Ovary (tissue), 9 donors: Measurements from ENCODE around the gene NFIB. TPM values are rescaled to one million over a fixed set of nuclear protein-coding genes. Genes with fewer than 3 reads are reported as not detected.

Experiments used
- DNase-seq, 5 donors: peaks; one replicate each; pipeline ENCODE4 v3.0.0-alpha.2; 2019 to 2020
- H3K27ac ChIP-seq, 2 donors: fragments of 200-600 bp; one replicate each; pipeline versions ENCODE4 v1.5.1 to v1.8.0; 2019 to 2022
- H3K27me3 ChIP-seq: fragments of 200-600 bp; one replicate; pipeline ENCODE4 v1.8.0; 2022
- H3K36me3 ChIP-seq: fragments of 200-600 bp; sonication (generic); one replicate; pipeline ENCODE4 v1.5.1; 2019
- H3K4me1 ChIP-seq: one replicate; pipeline ENCODE4 v1.8.1; 2013; ENCODE audit warnings: mild to moderate bottlenecking, moderate library complexity; ENCODE audit not compliant: insufficient read depth
- H3K4me3 ChIP-seq: fragments of 200-600 bp; sonication (generic); one replicate; pipeline ENCODE4 v1.5.1; 2017
- H3K9me3 ChIP-seq, 2 donors: fragments of 200-600 bp in 1 of 2; sonication (generic) in 1 of 2; one replicate each; pipeline versions ENCODE4 v1.5.1 to v1.8.1; 2013 to 2019; ENCODE audit warnings: mild to moderate bottlenecking in 1 of 2, moderate library complexity in 1 of 2
- CTCF ChIP-seq, 3 donors: fragments of 450-650 bp in 2 of 3; fragments of 200-600 bp in 1 of 3; IDR thresholded peaks; one replicate each; pipeline versions ENCODE4 v1.5.1 to v1.8.0; 2016 to 2022; ENCODE audit warnings: antibody characterized with exemption in 3 of 3, mild to moderate bottlenecking in 1 of 3
- EP300 ChIP-seq: sonication (generic); formaldehyde crosslinking; IDR thresholded peaks from one replicate; pipeline ENCODE4 v1.6.1; 2017; ENCODE audit warnings: antibody characterized with exemption
- POLR2A ChIP-seq: fragments of 450-650 bp; IDR thresholded peaks from one replicate; pipeline ENCODE4 v1.6.1; 2017; ENCODE audit warnings: antibody characterized with exemption, mild to moderate bottlenecking, moderate library complexity
- WGBS, 3 donors: extraction: QIAGEN DNeasy Blood & Tissue Kit in 1 of 3; methylation state at CpG; one replicate each; pipeline versions ENCODE4 v1.1.5 to v1.1.7; 2013 to 2017; 5-methylcytosine and 5-hydroxymethylcytosine counted together
- intact Hi-C, 4 donors: fragments of 100-400 bp; cut with DNase I; formaldehyde crosslinking; loops; one replicate each; pipeline versions ENCODE4 v1.11.0 to v1.15.1; 2022 to 2023
- polyA plus RNA-seq, 2 donors: library from polyadenylated mRNA; stranded (reverse); fragments of 200-250 nt in 1 of 2; fragments of 350-450 nt in 1 of 2; fragmentation: Illumina TruSeq in 1 of 2; extraction: RNeasy Lipid Tissue Mini Kit (QIAGEN cat#74804) in 1 of 2; gene quantifications; one replicate each; pipeline ENCODE4 v1.2.3, GENCODE V29; 2013 to 2014
- total RNA-seq, 7 donors: library from RNA; depleted of rRNA in 2 of 7; stranded (reverse); fragments of >200 nt in 2 of 7; fragmentation: NEBNext Ultra II Directional in 3 of 7; extraction: Animal tissue kit (Norgen Biotek cat#: 25700) in 3 of 7; gene quantifications; one replicate each; pipeline versions ENCODE4 v1.1.0 to v1.2.4, GENCODE V29; 2016 to 2023
- donor health status: DM: no; HTN: no; CAD: no; lungs with moderate emphysema.
- donor health status: DM: no; HTN: no; CAD: no.
- donor health status: Bipolar disorder and iron deficiency.
- donor health status: DM: yes; HTN: yes; CAD: no.
- donor health status: DM: no; HTN: no; CAD: no.
- donor health status: DM: yes; HTN: yes; CAD: no.

NFIB gene
- total and polyA plus RNA-seq, 9 donors = 8.7 to 111 (median 53.2) TPM

GRCh38 chr9:14270358-14271092, 43.4 kb downstream of the NFIB start:
- TF ChIP-seq CTCF (IDR thresholded peaks at IDR 0.05) (no peak), POLR2A (no peak), EP300 (no peak)
- Histone ChIP-seq H3K27me3 (no peaks in the 10 kb centered on the region), H3K9me3 (no peaks in the 10 kb centered on the region), H3K27ac (no peak overlapping the region), H3K4me3 (no peak overlapping the region), H3K36me3 (no peaks in the 10 kb centered on the region), H3K4me1 (peaks cover 9% of the 10 kb centered on the region)
- intact Hi-C loops = no loop called here
- WGBS, 3 donors = 31 to 68% (median 49%) methylated on average over 4 of the region's 4 CpGs
- no peak for DNase-seq

GRCh38 chr9:14269916-14270315, 44.0 kb downstream of the NFIB start:
- no peak for TF ChIP-seq CTCF (IDR thresholded peaks at IDR 0.05)
- no peak for TF ChIP-seq POLR2A
- no peak for TF ChIP-seq EP300
- Histone ChIP-seq H3K36me3 (no peaks in the 10 kb centered on the region), H3K27ac (no peak overlapping the region), H3K4me1 (peaks cover 9% of the 10 kb centered on the region), H3K9me3 (no peaks in the 10 kb centered on the region), H3K4me3 (no peak overlapping the region), H3K27me3 (no peaks in the 10 kb centered on the region)
- intact Hi-C loops = no loop called here
- DNase-seq = no peak

- Histone ChIP-seq H3K27ac (no peak overlapping the region), H3K9me3 (no peaks in the 10 kb centered on the region), H3K36me3 (no peaks in the 10 kb centered on the region), H3K4me1 (no peaks in the 10 kb centered on the region), H3K4me3 (no peak overlapping the region), H3K27me3 (no peaks in the 10 kb centered on the region)
- intact Hi-C loops = no loop called here
- no peak for DNase-seq
- WGBS, 3 donors = 74 to 80% (median 79%) methylated on average over 7 of the region's 7 CpGs
- TF ChIP-seq EP300 = no peak
- TF ChIP-seq POLR2A = no peak
- no peak for TF ChIP-seq CTCF (IDR thresholded peaks at IDR 0.05)
Observed at GRCh38 chr9:14263707-14264483, 50.0 kb downstream of the NFIB start.

- DNase-seq = no peak
- Histone ChIP-seq H3K27me3 (no peaks in the 10 kb centered on the region), H3K9me3 (no peaks in the 10 kb centered on the region), H3K4me3 (no peak overlapping the region), H3K27ac (no peak overlapping the region), H3K4me1 (no peaks in the 10 kb centered on the region), H3K36me3 (no peaks in the 10 kb centered on the region)
- TF ChIP-seq EP300 (no peak), CTCF (IDR thresholded peaks at IDR 0.05) (no peak), POLR2A (no peak)
- 9 to 32% (median 18%) methylated on average over 2 of the region's 2 CpGs for WGBS, 3 donors
- intact Hi-C loops = no loop called here
Observed at GRCh38 chr9:14262827-14263226, 51.1 kb downstream of the NFIB start.
